ENCODE data around the gene POTEJ. TPM values are rescaled to one million over a fixed set of nuclear protein-coding genes. Genes with fewer than 3 reads are reported as not detected.
"Not testable (repeated sequence)": the region's sequence is repeated elsewhere in the genome, so short reads cannot be mapped to it uniquely, and the experiment has no call there.

POTEJ gene
- total RNA-seq, 1 experiment from 2014 or later = not detected

DNA sequence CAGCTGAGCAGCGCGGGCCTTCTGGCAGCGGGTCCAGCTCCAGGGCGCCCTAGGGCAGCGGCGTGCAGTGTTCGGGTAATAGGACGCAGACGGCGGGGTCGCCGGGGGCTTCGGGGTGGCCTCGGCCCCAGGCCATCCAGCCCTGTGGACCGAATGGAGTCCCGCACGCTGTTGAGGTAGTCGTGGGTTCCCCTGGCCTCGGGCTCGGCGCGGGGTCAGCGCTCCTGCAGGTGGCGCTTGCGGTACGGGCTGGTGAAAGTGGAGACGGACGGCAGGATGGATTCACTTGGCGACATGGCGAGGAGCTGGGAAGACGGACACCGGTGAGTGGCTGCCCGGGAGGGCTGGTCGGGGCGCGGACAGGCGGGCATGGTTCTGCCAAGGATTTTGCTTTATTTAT, 82.2 kb downstream of the POTEJ start:
- H3K4me1 Mint-ChIP-seq (ENCODE audit: insufficient read depth, unreplicated experiment); intact Hi-C loops (cut with micrococcal nuclease); H3K36me3 Mint-ChIP-seq (ENCODE audit: insufficient read depth, unreplicated experiment); H3K4me3 Mint-ChIP-seq (ENCODE audit: unreplicated experiment); H3K9me3 Mint-ChIP-seq (ENCODE audit: unreplicated experiment); BruUV-seq (replicated peaks); H3K27ac Mint-ChIP-seq (ENCODE audit: low read depth, unreplicated experiment): not testable (repeated sequence)
- POLR2A ChIA-PET = interaction anchor here (0.6 kb wide), 1 partner anchor 116 kb away, joined by 4 read pairs; no protein-coding TSS in a partner anchor
- peaks cover 11% of the 10 kb centered on the region for H3K27me3 Mint-ChIP-seq (ENCODE audit: insufficient read depth, unreplicated experiment)
- TF ChIP-seq, protein P1, sequence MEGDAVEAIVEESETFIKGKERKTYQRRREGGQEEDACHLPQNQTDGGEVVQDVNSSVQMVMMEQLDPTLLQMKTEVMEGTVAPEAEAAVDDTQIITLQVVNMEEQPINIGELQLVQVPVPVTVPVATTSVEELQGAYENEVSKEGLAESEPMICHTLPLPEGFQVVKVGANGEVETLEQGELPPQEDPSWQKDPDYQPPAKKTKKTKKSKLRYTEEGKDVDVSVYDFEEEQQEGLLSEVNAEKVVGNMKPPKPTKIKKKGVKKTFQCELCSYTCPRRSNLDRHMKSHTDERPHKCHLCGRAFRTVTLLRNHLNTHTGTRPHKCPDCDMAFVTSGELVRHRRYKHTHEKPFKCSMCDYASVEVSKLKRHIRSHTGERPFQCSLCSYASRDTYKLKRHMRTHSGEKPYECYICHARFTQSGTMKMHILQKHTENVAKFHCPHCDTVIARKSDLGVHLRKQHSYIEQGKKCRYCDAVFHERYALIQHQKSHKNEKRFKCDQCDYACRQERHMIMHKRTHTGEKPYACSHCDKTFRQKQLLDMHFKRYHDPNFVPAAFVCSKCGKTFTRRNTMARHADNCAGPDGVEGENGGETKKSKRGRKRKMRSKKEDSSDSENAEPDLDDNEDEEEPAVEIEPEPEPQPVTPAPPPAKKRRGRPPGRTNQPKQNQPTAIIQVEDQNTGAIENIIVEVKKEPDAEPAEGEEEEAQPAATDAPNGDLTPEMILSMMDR (IDR thresholded peaks at IDR 0.05; ENCODE audit: unreplicated experiment) = peak; percentile 25
- CTCF ChIA-PET = interaction anchor here (0.6 kb wide), 1 partner anchor 238 kb away, joined by 3 read pairs; no protein-coding TSS in a partner anchor
- DNase-seq (ENCODE audit: unreplicated experiment) = peak; percentile 54

DNA sequence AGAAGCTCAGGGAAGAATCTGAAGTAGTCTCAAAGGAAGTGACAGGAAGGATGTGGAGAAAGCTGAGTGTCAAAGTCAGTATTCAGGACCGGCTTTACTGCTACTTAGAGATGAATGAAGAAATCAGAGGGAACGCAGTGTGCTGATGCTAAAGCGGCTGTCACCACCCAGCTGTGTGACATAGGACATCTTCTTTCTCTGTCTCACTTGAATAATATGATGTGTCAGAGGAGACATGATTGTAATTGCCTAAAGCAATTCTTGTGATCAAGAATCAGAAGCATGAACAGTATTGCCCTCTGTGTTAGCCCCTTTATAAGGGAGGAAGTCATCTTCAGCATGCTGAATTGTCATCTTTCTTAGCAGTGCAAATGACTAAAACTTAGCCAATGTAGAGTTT, 92.0 kb downstream of the POTEJ start:
- BruUV-seq (replicated peaks); H3K4me1 Mint-ChIP-seq (ENCODE audit: insufficient read depth, unreplicated experiment); intact Hi-C loops (cut with micrococcal nuclease); H3K36me3 Mint-ChIP-seq (ENCODE audit: insufficient read depth, unreplicated experiment); DNase-seq (ENCODE audit: unreplicated experiment); H3K9me3 Mint-ChIP-seq (ENCODE audit: unreplicated experiment); H3K4me3 Mint-ChIP-seq (ENCODE audit: unreplicated experiment); H3K27ac Mint-ChIP-seq (ENCODE audit: low read depth, unreplicated experiment); CTCF ChIA-PET; POLR2A ChIA-PET: not testable (repeated sequence)
- H3K27me3 Mint-ChIP-seq (ENCODE audit: insufficient read depth, unreplicated experiment) = peaks cover 32% of the 10 kb centered on the region

Other genes starting within 250 kb of the POTEJ start
- gene POTEI, start 102.1 kb upstream of the POTEJ start, total RNA-seq (2022) = not detected in 2 replicates
- not detected in 2 replicates for gene CFC1B, start 90.2 kb upstream of the POTEJ start, total RNA-seq (2022)
- gene CFC1, start 11.9 kb upstream of the POTEJ start, total RNA-seq (2022) = not detected in 2 replicates
- gene GPR148, start 117.6 kb downstream of the POTEJ start, total RNA-seq (2022) = not detected in 2 replicates
- not detected in 2 replicates for gene AMER3, start 144.1 kb downstream of the POTEJ start, total RNA-seq (2022)
- gene ARHGEF4, start 225.5 kb downstream of the POTEJ start, total RNA-seq (2022) = 52.0 and 59.3 TPM in 2 replicates